DOHH2 (cell line): ENCODE measurements around the gene DFFB.

Source experiments
- H3F3A ChIP-seq: fragments of 200-600 bp; sonication (generic), shearing (Covaris generic); 2 replicates; pipeline ENCODE4 v1.6.0; 2016; ENCODE audit warnings: antibody characterized with exemption, mild to moderate bottlenecking; ENCODE audit not compliant: control insufficient read depth, insufficient read depth
- H3K27ac ChIP-seq: fragments of 200-600 bp; sonication (generic); 2 replicates; pipeline ENCODE4 v1.5.1; 2014; ENCODE audit warnings: low read depth, mild to moderate bottlenecking, low read length, moderate library complexity
- H3K27me3 ChIP-seq: fragments of 200-600 bp; sonication (generic); 2 replicates; pipeline ENCODE4 v1.6.1; 2014; ENCODE audit warnings: mild to moderate bottlenecking, low read length, mixed read lengths; ENCODE audit not compliant: control insufficient read depth
- H3K36me3 ChIP-seq: fragments of 200-600 bp; sonication (generic); 2 replicates; pipeline ENCODE4 v1.6.1; 2014; ENCODE audit warnings: mild to moderate bottlenecking, low read length, moderate library complexity, mixed read lengths; ENCODE audit not compliant: control insufficient read depth
- H3K4me1 ChIP-seq: fragments of 200-600 bp; sonication (generic); 2 replicates; pipeline ENCODE4 v1.6.1; 2014; ENCODE audit warnings: mild to moderate bottlenecking, low read length, mixed read lengths; ENCODE audit not compliant: control insufficient read depth
- H3K4me2 ChIP-seq: fragments of 200-600 bp; sonication (generic); 2 replicates; pipeline ENCODE4 v1.6.0; 2014; ENCODE audit warnings: mild to moderate bottlenecking, low read length, moderate library complexity
- H3K4me3 ChIP-seq: fragments of 200-600 bp; sonication (generic); 2 replicates; pipeline ENCODE4 v1.5.1; 2014; ENCODE audit warnings: mild to moderate bottlenecking, low read length, mixed read lengths
- H3K79me2 ChIP-seq: fragments of 200-600 bp; sonication (generic); 2 replicates; pipeline ENCODE4 v1.6.1; 2014; ENCODE audit warnings: mild to moderate bottlenecking, low read length, mixed read lengths; ENCODE audit not compliant: control insufficient read depth
- H3K9me2 ChIP-seq: fragments of 200-600 bp; sonication (generic); replicated peaks from 2 replicates; pipeline ENCODE4 v1.6.1; 2014; ENCODE audit warnings: mild to moderate bottlenecking, low read length, mixed read lengths; ENCODE audit not compliant: control insufficient read depth
- H3K9me3 ChIP-seq: fragments of 200-600 bp; sonication (generic); 2 replicates; pipeline ENCODE4 v1.6.1; 2014; ENCODE audit warnings: antibody characterized with exemption, low read length, mixed read lengths; ENCODE audit not compliant: control insufficient read depth, insufficient read depth
- H4K20me1 ChIP-seq: fragments of 200-600 bp; sonication (generic); 2 replicates; pipeline ENCODE4 v1.6.0; 2014; ENCODE audit warnings: low read depth, mild to moderate bottlenecking, antibody characterized with exemption, low read length, moderate library complexity; ENCODE audit not compliant: control insufficient read depth, insufficient read depth
- CTCF ChIP-seq: fragments of 200-600 bp; sonication (generic); IDR thresholded peaks from one replicate; pipeline ENCODE4 v1.5.1; 2014; ENCODE audit warnings: antibody characterized with exemption, mild to moderate bottlenecking, low read depth, low read length; ENCODE audit not compliant: poor library complexity, severe bottlenecking
- EZH2phosphoT487 ChIP-seq: fragments of 200-600 bp; sonication (generic); IDR thresholded peaks from 2 replicates; pipeline ENCODE4 v1.6.1; 2017; ENCODE audit warnings: borderline replicate concordance, mild to moderate bottlenecking, antibody characterized with exemption, low read length, moderate library complexity, mixed read lengths

Gene DFFB

GRCh38 chr1:3923378-3924185 lies 66.3 kb downstream of the DFFB start:
- Histone ChIP-seq H3F3A (peaks cover 4% of the 10 kb centered on the region; the same call in 1 of the 2 replicates), H3K27me3 (no peaks in the 10 kb centered on the region), H3K4me3 (no peak overlapping the region)

GRCh38 chr1:3924186-3924824 lies 67.0 kb downstream of the DFFB start:
- Histone ChIP-seq H3F3A (peaks cover 6% of the 10 kb centered on the region; the same call in 1 of the 2 replicates), H4K20me1 (no peaks in the 10 kb centered on the region), H3K79me2 (no peaks in the 10 kb centered on the region), H3K36me3 (no peaks in the 10 kb centered on the region; the same call in 1 of the 2 replicates), H3K4me2 (no peak overlapping the region), H3K27ac (no peak overlapping the region), H3K4me1 (peaks cover 11% of the 10 kb centered on the region), H3K9me3 (peaks cover 8% of the 10 kb centered on the region; the same call in 1 of the 2 replicates), H3K27me3 (no peaks in the 10 kb centered on the region), H3K9me2 (no peaks in the 10 kb centered on the region), H3K4me3 (no peak overlapping the region)
- TF ChIP-seq EZH2phosphoT487, result no peak
- no peak for TF ChIP-seq CTCF

More at GRCh38 chr1:3923378-3924185, 66.3 kb downstream of the DFFB start:
- Histone ChIP-seq H3K36me3 (no peaks in the 10 kb centered on the region; the same call in 1 of the 2 replicates), H3K79me2 (no peaks in the 10 kb centered on the region), H3K27ac (no peak overlapping the region), H3K4me2 (no peak overlapping the region), H3K4me1 (peaks cover 11% of the 10 kb centered on the region), H3K9me2 (no peaks in the 10 kb centered on the region), H3K9me3 (peaks cover 8% of the 10 kb centered on the region; the same call in 1 of the 2 replicates), H4K20me1 (no peaks in the 10 kb centered on the region)
- TF ChIP-seq CTCF, result no peak

- H3K27ac ChIP-seq, result no peak overlapping the region
- peaks cover 11% of the 10 kb centered on the region for H3K4me1 ChIP-seq
- TF ChIP-seq EZH2phosphoT487 (no peak), CTCF (no peak)
Measured at GRCh38 chr1:3924825-3925220, 67.5 kb downstream of the DFFB start.

More at GRCh38 chr1:3924825-3925220, 67.5 kb downstream of the DFFB start:
- peaks cover 7% of the 10 kb centered on the region; the same call in 1 of the 2 replicates for H3F3A ChIP-seq
- peaks cover 8% of the 10 kb centered on the region; the same call in 1 of the 2 replicates for H3K9me3 ChIP-seq
- H3K9me2 ChIP-seq, result no peaks in the 10 kb centered on the region
- H3K79me2 ChIP-seq, result no peaks in the 10 kb centered on the region
- H3K36me3 ChIP-seq, result no peaks in the 10 kb centered on the region
- no peak overlapping the region for H3K4me2 ChIP-seq
- H4K20me1 ChIP-seq, result no peaks in the 10 kb centered on the region
- no peak overlapping the region for H3K4me3 ChIP-seq
- no peaks in the 10 kb centered on the region for H3K27me3 ChIP-seq
